ENCODE results near the gene GRIN3A.

DNA sequence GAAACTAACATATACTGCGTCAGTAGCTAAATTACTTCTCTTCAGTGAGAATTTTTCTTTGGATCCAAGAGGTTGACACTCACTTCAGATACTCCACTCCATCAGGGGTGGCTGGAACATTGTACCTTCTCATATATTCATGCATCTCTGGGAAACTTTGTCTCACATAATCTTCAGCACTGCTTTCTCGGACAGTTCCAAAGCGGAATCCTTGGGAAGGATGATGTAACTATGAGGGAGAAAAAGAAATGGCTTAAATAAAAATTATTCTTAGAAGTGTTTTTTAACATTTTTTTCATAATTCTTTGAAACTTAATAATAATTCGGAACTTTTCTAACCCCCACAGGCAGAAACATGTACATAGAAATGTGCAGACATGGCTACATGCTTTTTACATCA, 110.3 kb downstream of the GRIN3A start:
- TF ChIP-seq SP1 (CRISPR knock-in tag; IDR thresholded peaks at IDR 0.05) = no peak
- no peak for TF ChIP-seq POLR2AphosphoS5 (IDR thresholded peaks at IDR 0.05; ENCODE audit: control insufficient read depth, insufficient read depth, low read depth, low read length)
- TF ChIP-seq, protein P1, sequence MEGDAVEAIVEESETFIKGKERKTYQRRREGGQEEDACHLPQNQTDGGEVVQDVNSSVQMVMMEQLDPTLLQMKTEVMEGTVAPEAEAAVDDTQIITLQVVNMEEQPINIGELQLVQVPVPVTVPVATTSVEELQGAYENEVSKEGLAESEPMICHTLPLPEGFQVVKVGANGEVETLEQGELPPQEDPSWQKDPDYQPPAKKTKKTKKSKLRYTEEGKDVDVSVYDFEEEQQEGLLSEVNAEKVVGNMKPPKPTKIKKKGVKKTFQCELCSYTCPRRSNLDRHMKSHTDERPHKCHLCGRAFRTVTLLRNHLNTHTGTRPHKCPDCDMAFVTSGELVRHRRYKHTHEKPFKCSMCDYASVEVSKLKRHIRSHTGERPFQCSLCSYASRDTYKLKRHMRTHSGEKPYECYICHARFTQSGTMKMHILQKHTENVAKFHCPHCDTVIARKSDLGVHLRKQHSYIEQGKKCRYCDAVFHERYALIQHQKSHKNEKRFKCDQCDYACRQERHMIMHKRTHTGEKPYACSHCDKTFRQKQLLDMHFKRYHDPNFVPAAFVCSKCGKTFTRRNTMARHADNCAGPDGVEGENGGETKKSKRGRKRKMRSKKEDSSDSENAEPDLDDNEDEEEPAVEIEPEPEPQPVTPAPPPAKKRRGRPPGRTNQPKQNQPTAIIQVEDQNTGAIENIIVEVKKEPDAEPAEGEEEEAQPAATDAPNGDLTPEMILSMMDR (IDR thresholded peaks at IDR 0.05 in 2 of 3, conservative IDR thresholded peaks at IDR 0.05 in 1 of 3; ENCODE audit: insufficient read depth in 2 of 3, low read depth in 1 of 3, low read length in 3 of 3) = no peak
- TF ChIP-seq EP300 (IDR thresholded peaks at IDR 0.05; ENCODE audit: low read length) = no peak
